Activated CD4-positive, alpha-beta memory T cell treated with anti-CD3 and anti-CD28 coated beads for 36 hours (primary cell): ENCODE data around the gene SIN3B. TPM values are rescaled to one million over a fixed set of nuclear protein-coding genes. Genes with fewer than 3 reads are reported as not detected.

ENCODE experiments used
- CTCF ChIA-PET: fragments of 350-600 bp; sonication (Branson Sonifier 250); formaldehyde crosslinking; loops from one replicate; lab custom pipeline; 2021; ENCODE audit warnings: antibody characterized with exemption, inconsistent platforms; lab: Charles Lee
- POLR2A ChIA-PET: fragments of 350-600 bp; sonication (Branson Sonifier 250); formaldehyde crosslinking; loops from one replicate; lab custom pipeline; 2021; ENCODE audit warnings: antibody characterized with exemption; lab: Charles Lee
- DNase-seq: peaks from one replicate; pipeline ENCODE4 v3.0.0-alpha.2; 2020
- H3K27ac Mint-ChIP-seq: one replicate; pipeline ENCODE4 v1.8.0; 2021; ENCODE audit warnings: mixed read lengths
- H3K27me3 Mint-ChIP-seq: one replicate; pipeline ENCODE4 v1.8.0; 2021; ENCODE audit warnings: mixed read lengths
- H3K36me3 Mint-ChIP-seq: one replicate; pipeline ENCODE4 v1.8.0; 2021; ENCODE audit warnings: mixed read lengths
- H3K4me1 Mint-ChIP-seq: one replicate; pipeline ENCODE4 v1.8.0; 2021; ENCODE audit warnings: low read depth, mixed read lengths
- H3K4me3 Mint-ChIP-seq: one replicate; pipeline ENCODE4 v1.8.0; 2021; ENCODE audit warnings: mild to moderate bottlenecking, mixed read lengths
- H3K9me3 Mint-ChIP-seq: one replicate; pipeline ENCODE4 v1.8.0; 2021; ENCODE audit warnings: mixed read lengths
- intact Hi-C: fragments of 100-400 bp; cut with micrococcal nuclease; formaldehyde crosslinking; loops from one replicate; pipeline ENCODE4 v1.15.1; 2023
- total RNA-seq, 2 experiments: library from RNA; stranded (reverse); gene quantifications; one replicate each; pipeline ENCODE4 v1.2.3, GENCODE V29; 2021

Gene SIN3B
- total RNA-seq, 2 experiments from 2014 or later, result 21.9 to 23.4 TPM

GRCh38 chr19:16888629-16889365 lies 59.6 kb downstream of the SIN3B start, which contains the start of gene F2RL3:
Gene F2RL3, plus strand, starts transcription at chr19:16888999. Its CDS starts 191 bp downstream, at chr19:16889190.
- DNase-seq, result no peak
- ChIA-PET CTCF (no interaction called here), POLR2A (no interaction called here)
- Mint-ChIP-seq H3K4me1 (peaks cover 5% of the 10 kb centered on the region), H3K36me3 (no peaks in the 10 kb centered on the region), H3K4me3 (no peak within 1 kb of the TSS), H3K9me3 (no peaks in the 10 kb centered on the region), H3K27ac (no peak within 1 kb of the TSS), H3K27me3 (peaks cover 13% of the 10 kb centered on the region)
- intact Hi-C loops, result no loop called here

- H3K4me1 Mint-ChIP-seq, result peaks cover 5% of the 10 kb centered on the region
- no peak overlapping the region for H3K27ac Mint-ChIP-seq
- no peak for DNase-seq
- no peak overlapping the region for H3K4me3 Mint-ChIP-seq
- no peaks in the 10 kb centered on the region for H3K36me3 Mint-ChIP-seq
- peaks cover 15% of the 10 kb centered on the region for H3K27me3 Mint-ChIP-seq
- intact Hi-C loops, result no loop called here
- POLR2A ChIA-PET, result no interaction called here
- CTCF ChIA-PET, result no interaction called here
- no peaks in the 10 kb centered on the region for H3K9me3 Mint-ChIP-seq
These were observed 60.2 kb downstream of the SIN3B start for GRCh38 chr19:16889366-16889882.

GRCh38 chr19:16889883-16890460 lies 60.8 kb downstream of the SIN3B start:
- H3K36me3 Mint-ChIP-seq, result no peaks in the 10 kb centered on the region
- ChIA-PET POLR2A (no interaction called here), CTCF (no interaction called here)
- no peaks in the 10 kb centered on the region for H3K9me3 Mint-ChIP-seq
- DNase-seq, result no peak
- H3K4me1 Mint-ChIP-seq, result peaks cover 5% of the 10 kb centered on the region
- no peak overlapping the region for H3K4me3 Mint-ChIP-seq
- no peak overlapping the region for H3K27ac Mint-ChIP-seq
- intact Hi-C loops, result no loop called here
- H3K27me3 Mint-ChIP-seq, result peaks cover 19% of the 10 kb centered on the region

DNA sequence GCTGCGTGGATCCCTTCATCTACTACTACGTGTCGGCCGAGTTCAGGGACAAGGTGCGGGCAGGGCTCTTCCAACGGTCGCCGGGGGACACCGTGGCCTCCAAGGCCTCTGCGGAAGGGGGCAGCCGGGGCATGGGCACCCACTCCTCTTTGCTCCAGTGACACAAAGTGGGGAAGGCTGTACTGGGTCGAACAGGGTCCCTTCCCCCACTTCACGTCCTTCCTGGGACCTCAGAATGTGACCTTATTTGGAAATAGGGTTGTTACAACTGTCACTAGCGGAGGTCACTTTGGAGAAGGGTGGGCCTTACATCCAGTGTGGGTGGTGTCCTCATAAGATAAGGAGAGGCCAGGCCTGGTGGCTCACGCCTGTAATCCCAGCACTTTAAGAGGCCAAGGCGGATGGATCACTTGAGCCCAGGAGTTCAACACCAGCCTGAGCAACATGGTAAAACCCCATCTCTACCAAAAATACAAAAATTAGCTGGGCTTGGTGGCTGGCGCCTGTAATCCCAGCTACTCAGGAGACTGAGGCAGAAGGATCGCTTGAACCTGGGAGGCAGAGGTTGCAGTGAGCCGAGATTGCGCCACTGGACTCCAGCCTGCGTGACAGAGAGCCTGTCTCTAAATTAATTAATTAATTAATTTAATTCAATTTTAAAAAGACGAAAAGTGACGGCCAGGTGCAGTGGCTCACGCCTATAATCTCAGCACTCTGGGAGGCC lies 61.4 kb downstream of the SIN3B start:
- Mint-ChIP-seq H3K27ac (no peak overlapping the region), H3K36me3 (no peaks in the 10 kb centered on the region), H3K9me3 (no peaks in the 10 kb centered on the region), H3K4me3 (no peak overlapping the region), H3K27me3 (peaks cover 24% of the 10 kb centered on the region), H3K4me1 (peaks cover 5% of the 10 kb centered on the region)
- intact Hi-C loops, result no loop called here
- ChIA-PET POLR2A (no interaction called here), CTCF (no interaction called here)
- no peak for DNase-seq

DNA sequence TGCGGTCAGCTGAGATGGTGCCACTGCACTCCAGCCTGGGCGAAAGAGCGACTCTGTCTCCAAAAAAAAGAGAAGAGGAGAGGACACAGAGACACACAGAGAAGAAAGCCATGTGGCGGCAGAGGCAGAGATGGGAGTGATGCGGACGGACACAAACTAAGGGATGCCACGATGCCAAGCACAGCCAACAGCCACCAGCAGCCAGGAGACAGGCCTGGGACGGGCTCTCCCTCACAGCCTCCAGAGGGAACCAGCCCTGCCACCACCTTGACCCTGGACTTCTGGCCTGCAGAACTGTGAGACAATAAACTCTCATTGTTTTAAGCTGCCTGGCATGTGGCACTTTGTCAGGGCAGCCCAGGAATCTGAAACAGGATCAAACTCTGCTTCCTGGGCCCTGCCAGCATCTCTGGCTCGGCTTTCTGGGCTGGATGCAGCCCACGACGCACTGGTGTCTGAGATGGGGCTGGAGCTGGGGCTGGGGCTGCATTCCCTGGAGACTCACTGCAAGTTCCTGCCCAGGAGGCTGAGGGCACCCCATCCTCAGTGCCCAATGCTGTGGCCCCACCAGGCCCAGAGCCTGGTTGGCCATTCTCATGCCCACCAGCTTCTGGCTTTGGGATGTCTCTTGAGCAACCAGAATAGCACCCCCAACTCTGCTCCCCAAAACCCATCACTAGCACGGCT lies 62.6 kb downstream of the SIN3B start:
- no peak overlapping the region for H3K4me3 Mint-ChIP-seq
- ChIA-PET CTCF (no interaction called here), POLR2A (no interaction called here)
- peaks cover 24% of the 10 kb centered on the region for H3K27me3 Mint-ChIP-seq
- intact Hi-C loops, result no loop called here
- H3K4me1 Mint-ChIP-seq, result peaks cover 5% of the 10 kb centered on the region
- no peak overlapping the region for H3K27ac Mint-ChIP-seq
- H3K36me3 Mint-ChIP-seq, result no peaks in the 10 kb centered on the region
- DNase-seq, result no peak
- H3K9me3 Mint-ChIP-seq, result no peaks in the 10 kb centered on the region

DNA sequence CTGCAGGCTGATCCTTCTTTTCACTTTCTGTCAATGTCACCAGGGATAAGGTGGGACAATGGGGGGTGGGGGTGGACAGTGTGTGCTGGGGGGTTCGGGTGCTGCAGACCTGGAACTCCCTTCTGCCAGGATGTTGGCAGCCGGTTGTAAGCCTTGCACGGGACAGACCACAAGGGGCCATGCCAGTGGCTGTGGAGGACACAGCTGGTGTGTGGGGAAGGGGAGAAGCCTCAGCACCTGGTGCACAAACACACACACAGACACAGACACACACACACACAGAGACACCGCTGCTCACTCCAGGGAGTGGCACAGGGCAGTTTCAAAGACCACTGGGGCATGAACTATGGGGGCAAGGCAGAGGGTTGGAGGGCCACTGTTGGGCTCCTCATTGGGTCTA lies 63.2 kb downstream of the SIN3B start:
- no peak for DNase-seq
- ChIA-PET CTCF (no interaction called here), POLR2A (no interaction called here)
- Mint-ChIP-seq H3K27ac (no peak overlapping the region), H3K4me1 (peaks cover 5% of the 10 kb centered on the region), H3K36me3 (no peaks in the 10 kb centered on the region), H3K9me3 (no peaks in the 10 kb centered on the region), H3K4me3 (no peak overlapping the region), H3K27me3 (peaks cover 24% of the 10 kb centered on the region)
- intact Hi-C loops, result no loop called here

DNA sequence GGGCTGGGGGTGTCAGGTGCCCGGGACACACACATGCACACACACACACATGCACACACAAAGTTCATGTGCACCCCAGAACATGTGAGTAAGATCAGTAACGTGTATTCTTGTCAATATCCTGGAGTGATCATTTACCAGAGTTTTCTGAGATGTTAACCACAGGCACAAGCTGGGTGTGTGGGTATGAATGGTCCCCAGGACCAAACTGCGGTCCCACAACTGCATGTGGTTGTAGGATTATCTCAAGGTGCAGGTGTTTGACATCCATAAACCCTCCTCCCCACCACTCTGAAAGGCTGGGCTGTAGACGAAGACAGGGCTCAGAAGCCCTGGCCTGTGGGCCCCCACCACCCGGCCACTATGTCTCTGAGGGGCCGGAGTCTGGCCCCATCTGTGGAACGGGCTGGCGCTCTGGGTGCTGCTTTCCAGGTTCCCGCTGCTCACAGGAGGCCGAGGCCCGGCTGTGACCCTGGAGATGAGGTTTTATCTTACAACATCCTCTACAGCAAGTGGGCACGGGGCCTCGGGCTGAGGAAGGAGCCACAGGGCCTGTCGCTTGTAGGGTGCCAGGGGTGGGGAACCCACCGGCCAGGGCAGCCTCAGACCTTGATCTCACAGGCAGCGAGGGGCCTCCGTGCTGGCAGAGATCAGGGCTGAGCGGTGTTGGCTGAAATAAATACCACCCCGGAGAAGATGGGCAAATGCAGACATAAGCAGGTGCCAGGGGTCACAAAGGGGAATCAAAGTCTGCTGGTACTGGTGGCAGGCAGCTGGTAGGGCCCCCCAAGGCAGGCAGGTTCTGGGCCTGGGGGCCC lies 63.9 kb downstream of the SIN3B start:
- Mint-ChIP-seq H3K27ac (no peak overlapping the region), H3K4me1 (peaks cover 5% of the 10 kb centered on the region), H3K4me3 (no peak overlapping the region), H3K36me3 (no peaks in the 10 kb centered on the region), H3K27me3 (peaks cover 24% of the 10 kb centered on the region), H3K9me3 (no peaks in the 10 kb centered on the region)
- intact Hi-C loops, result no loop called here
- CTCF ChIA-PET, result no interaction called here
- DNase-seq, result no peak
- POLR2A ChIA-PET, result no interaction called here

DNA sequence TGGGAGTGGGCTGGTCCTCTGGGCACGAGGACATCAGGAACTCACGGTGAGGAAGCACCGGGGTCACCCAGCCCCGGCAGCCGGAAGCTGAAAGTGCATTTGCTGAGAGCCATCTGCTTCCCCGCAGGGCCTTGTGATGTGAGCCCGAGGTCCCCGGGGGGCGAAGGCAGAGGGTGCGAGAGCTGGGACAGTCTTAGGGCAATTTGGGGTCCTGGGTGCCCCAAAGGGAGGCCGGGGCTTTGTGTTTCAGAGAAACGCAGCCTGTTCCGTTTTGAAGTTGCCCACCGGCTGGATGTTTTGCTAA lies 64.4 kb downstream of the SIN3B start:
- Mint-ChIP-seq H3K4me3 (no peak overlapping the region), H3K36me3 (no peaks in the 10 kb centered on the region), H3K27me3 (peaks cover 28% of the 10 kb centered on the region), H3K27ac (no peak overlapping the region), H3K4me1 (peaks cover 7% of the 10 kb centered on the region), H3K9me3 (no peaks in the 10 kb centered on the region)
- no peak for DNase-seq
- intact Hi-C loops, result no loop called here
- POLR2A ChIA-PET, result no interaction called here
- CTCF ChIA-PET, result no interaction called here

GRCh38 chr19:16894080-16894479 lies 64.9 kb downstream of the SIN3B start:
- no peak for DNase-seq
- intact Hi-C loops, result no loop called here
- Mint-ChIP-seq H3K4me3 (no peak overlapping the region), H3K4me1 (peaks cover 10% of the 10 kb centered on the region), H3K36me3 (no peaks in the 10 kb centered on the region), H3K9me3 (no peaks in the 10 kb centered on the region), H3K27me3 (peaks cover 25% of the 10 kb centered on the region), H3K27ac (no peak overlapping the region)
- POLR2A ChIA-PET, result interaction anchor here (0.7 kb wide), 1 partner anchor 114 kb away, joined by 3 read pairs; no protein-coding TSS in a partner anchor
- CTCF ChIA-PET, result no interaction called here

GRCh38 chr19:16895467-16896145 lies 66.4 kb downstream of the SIN3B start:
- intact Hi-C loops, result no loop called here

More at GRCh38 chr19:16895467-16896145, 66.4 kb downstream of the SIN3B start:
- Mint-ChIP-seq H3K36me3 (no peaks in the 10 kb centered on the region), H3K9me3 (no peaks in the 10 kb centered on the region), H3K4me1 (peaks cover 18% of the 10 kb centered on the region), H3K4me3 (no peak overlapping the region), H3K27ac (no peak overlapping the region), H3K27me3 (peaks cover 20% of the 10 kb centered on the region)
- no peak for DNase-seq
- POLR2A ChIA-PET, result no interaction called here
- CTCF ChIA-PET, result no interaction called here
